PFSK-1 (cell line): Measurements from ENCODE around the gene OLFML2A. TPM values are rescaled to one million over a fixed set of nuclear protein-coding genes. Genes with fewer than 3 reads are reported as not detected.

Source experiments
- FOXP2 ChIP-seq: optimal IDR thresholded peaks from 2 replicates; pipeline ENCODE3; 2011; ENCODE audit warnings: borderline replicate concordance, control low read depth, inconsistent platforms; ENCODE audit not compliant: insufficient read depth; ENCODE audit errors: extremely low read length, extremely low read depth
- POLR2AphosphoS5 ChIP-seq: IDR thresholded peaks from 2 replicates; pipeline ENCODE4 v1.6.1; 2012; ENCODE audit warnings: low read depth, mild to moderate bottlenecking, control low read depth, low read length, moderate library complexity
- SIN3A ChIP-seq: IDR thresholded peaks from 2 replicates; pipeline ENCODE4 v1.6.1; 2012; ENCODE audit warnings: mild to moderate bottlenecking, low read length, moderate library complexity, borderline replicate concordance; ENCODE audit not compliant: insufficient read depth
- TAF1 ChIP-seq: IDR thresholded peaks from 2 replicates; pipeline ENCODE4 v1.6.1; 2012; ENCODE audit warnings: low read length, control low read depth, borderline replicate concordance; ENCODE audit not compliant: insufficient read depth
- polyA plus RNA-seq: library from polyadenylated mRNA; unstranded; fragments of >200 nt; gene quantifications from one replicate; pipeline ENCODE4 v1.2.1, GENCODE V29; 2012; ENCODE audit warnings: low read depth, missing spikeins; ENCODE audit not compliant: insufficient read length
- TF ChIP-seq, protein P1 (sequence below), 2 experiments: IDR thresholded peaks; 2 replicates each; pipeline versions ENCODE4 v1.6.1 to v1.8.0; 2011 to 2012; ENCODE audit warnings: low read depth in 2 of 2, low read length in 2 of 2, control low read depth in 1 of 2, inconsistent platforms in 1 of 2, mild to moderate bottlenecking in 1 of 2, moderate library complexity in 1 of 2; ENCODE audit not compliant: insufficient read depth in 1 of 2

Gene OLFML2A
- polyA plus RNA-seq = 0.14 TPM

GRCh38 chr9:124776954-124777648, at the start of gene OLFML2A:
TSS of gene OLFML2A (plus strand) at chr9:124777133. CDS start at chr9:124777271, 138 bp downstream.
- TF ChIP-seq SIN3A = no peak
- no peak for TF ChIP-seq FOXP2
- TF ChIP-seq POLR2AphosphoS5 = no peak
- TF ChIP-seq TAF1 = no peak
- TF ChIP-seq, protein P1, sequence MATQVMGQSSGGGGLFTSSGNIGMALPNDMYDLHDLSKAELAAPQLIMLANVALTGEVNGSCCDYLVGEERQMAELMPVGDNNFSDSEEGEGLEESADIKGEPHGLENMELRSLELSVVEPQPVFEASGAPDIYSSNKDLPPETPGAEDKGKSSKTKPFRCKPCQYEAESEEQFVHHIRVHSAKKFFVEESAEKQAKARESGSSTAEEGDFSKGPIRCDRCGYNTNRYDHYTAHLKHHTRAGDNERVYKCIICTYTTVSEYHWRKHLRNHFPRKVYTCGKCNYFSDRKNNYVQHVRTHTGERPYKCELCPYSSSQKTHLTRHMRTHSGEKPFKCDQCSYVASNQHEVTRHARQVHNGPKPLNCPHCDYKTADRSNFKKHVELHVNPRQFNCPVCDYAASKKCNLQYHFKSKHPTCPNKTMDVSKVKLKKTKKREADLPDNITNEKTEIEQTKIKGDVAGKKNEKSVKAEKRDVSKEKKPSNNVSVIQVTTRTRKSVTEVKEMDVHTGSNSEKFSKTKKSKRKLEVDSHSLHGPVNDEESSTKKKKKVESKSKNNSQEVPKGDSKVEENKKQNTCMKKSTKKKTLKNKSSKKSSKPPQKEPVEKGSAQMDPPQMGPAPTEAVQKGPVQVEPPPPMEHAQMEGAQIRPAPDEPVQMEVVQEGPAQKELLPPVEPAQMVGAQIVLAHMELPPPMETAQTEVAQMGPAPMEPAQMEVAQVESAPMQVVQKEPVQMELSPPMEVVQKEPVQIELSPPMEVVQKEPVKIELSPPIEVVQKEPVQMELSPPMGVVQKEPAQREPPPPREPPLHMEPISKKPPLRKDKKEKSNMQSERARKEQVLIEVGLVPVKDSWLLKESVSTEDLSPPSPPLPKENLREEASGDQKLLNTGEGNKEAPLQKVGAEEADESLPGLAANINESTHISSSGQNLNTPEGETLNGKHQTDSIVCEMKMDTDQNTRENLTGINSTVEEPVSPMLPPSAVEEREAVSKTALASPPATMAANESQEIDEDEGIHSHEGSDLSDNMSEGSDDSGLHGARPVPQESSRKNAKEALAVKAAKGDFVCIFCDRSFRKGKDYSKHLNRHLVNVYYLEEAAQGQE (IDR thresholded peaks at IDR 0.05; ENCODE audit: insufficient read depth in 1 of 2, low read depth in 2 of 2, low read length in 2 of 2) = no peak

- TF ChIP-seq POLR2AphosphoS5 = no peak
- no peak for TF ChIP-seq SIN3A
- TF ChIP-seq, protein P1 (IDR thresholded peaks at IDR 0.05; ENCODE audit: insufficient read depth in 1 of 2, low read depth in 2 of 2, low read length in 2 of 2) = no peak
- no peak for TF ChIP-seq TAF1
- TF ChIP-seq FOXP2 = no peak
These were observed 46.2 kb upstream of the OLFML2A start for GRCh38 chr9:124730772-124731171.

GRCh38 chr9:124733964-124734740, 42.8 kb upstream of the OLFML2A start:
- TF ChIP-seq POLR2AphosphoS5 = no peak
- TF ChIP-seq, protein P1 (IDR thresholded peaks at IDR 0.05; ENCODE audit: insufficient read depth in 1 of 2, low read depth in 2 of 2, low read length in 2 of 2) = no peak
- TF ChIP-seq TAF1 = no peak
- TF ChIP-seq FOXP2 = no peak
- no peak for TF ChIP-seq SIN3A

DNA sequence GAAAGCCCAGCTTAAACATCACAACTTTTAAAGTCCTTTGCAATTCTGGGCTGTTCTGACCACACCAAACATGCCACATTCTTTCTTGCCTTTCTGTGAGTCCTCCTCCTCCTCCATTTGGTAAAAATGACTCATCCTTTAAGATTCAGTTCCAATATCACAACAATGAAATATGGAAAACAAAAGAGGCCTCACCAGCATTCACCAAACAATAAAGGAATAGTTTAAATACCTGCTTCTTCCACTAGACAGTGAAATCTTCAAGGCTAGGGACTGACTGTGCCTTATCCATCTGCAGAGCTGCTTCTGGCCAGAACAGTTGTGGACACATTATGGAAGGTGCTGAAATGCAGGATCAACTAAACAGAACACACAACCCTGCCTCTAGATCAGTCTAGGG, 41.8 kb upstream of the OLFML2A start:
- no peak for TF ChIP-seq POLR2AphosphoS5
- TF ChIP-seq FOXP2 = no peak
- TF ChIP-seq, protein P1 (IDR thresholded peaks at IDR 0.05; ENCODE audit: insufficient read depth in 1 of 2, low read depth in 2 of 2, low read length in 2 of 2) = no peak
- TF ChIP-seq SIN3A = no peak
- no peak for TF ChIP-seq TAF1
